A549 (cell line): ENCODE data around the gene KIF3A. TPM values are rescaled to one million over a fixed set of nuclear protein-coding genes. Genes with fewer than 3 reads are reported as not detected.

ENCODE experiments used
- ATAC-seq, 2 experiments: fragments of 200-7000 bp in 1 of 2; fragments of >200 bp in 1 of 2; cut with Nextera tagmentation in 1 of 2; cut with Tn5 transposase in 1 of 2; 3 replicates each; pipeline versions ENCODE4 v1.8.0 to v1.9.1; 2018 to 2020; ENCODE audit warnings: mild to moderate bottlenecking in 1 of 2, moderate library complexity in 1 of 2
- CTCF ChIA-PET: fragments of 300-600 bp; sonication (Branson Sonifier 250); formaldehyde crosslinking; extraction: SDS; loops from one replicate; lab custom pipeline; 2021; ENCODE audit warnings: antibody characterized with exemption, inconsistent platforms; lab: Yijun Ruan, JAX
- POLR2A ChIA-PET: fragments of 350-600 bp; formaldehyde crosslinking; extraction: SDS; loops from one replicate; lab custom pipeline; 2021; ENCODE audit warnings: antibody characterized with exemption, inconsistent platforms; lab: Yijun Ruan, JAX
- DNase-seq, 2 experiments: peaks; one replicate each; pipeline versions ENCODE4 v3.0.0 to v3.0.0-alpha.2; 2011 to 2016; ENCODE audit warnings: low read depth in 1 of 2, low spot score in 1 of 2
- FAIRE-seq: peaks from 2 replicates; lab custom pipeline; 2011; peaks lifted over from hg19 to GRCh38; lab: Jason Lieb, UNC
- H3K27ac ChIP-seq, 2 experiments: fragments of >200 bp; sonication (Bioruptor Twin); formaldehyde crosslinking; 3 replicates each; pipeline ENCODE4 v1.5.1; 2016 to 2017
- H3K4me1 ChIP-seq: fragments of >200 bp; sonication (Bioruptor Twin); formaldehyde crosslinking; 3 replicates; pipeline ENCODE4 v1.6.1; 2016
- H3K4me2 ChIP-seq: fragments of >200 bp; sonication (Bioruptor Twin); formaldehyde crosslinking; 3 replicates; pipeline ENCODE4 v1.6.1; 2016
- H3K4me3 ChIP-seq: fragments of >200 bp; sonication (Bioruptor Twin); formaldehyde crosslinking; 3 replicates; pipeline ENCODE4 v1.5.1; 2016
- H3K9me3 ChIP-seq: fragments of >200 bp; sonication (Bioruptor Twin); formaldehyde crosslinking; 3 replicates; pipeline ENCODE4 v1.6.1; 2016
- CEBPB ChIP-seq, 2 experiments: fragments of >200 bp in 1 of 2; sonication (Bioruptor Twin) in 1 of 2; formaldehyde crosslinking in 1 of 2; IDR thresholded peaks; 2 replicates each; pipeline ENCODE4 v1.6.1; 2012 to 2016
- CHD2 ChIP-seq: fragments of 150-350 bp; IDR thresholded peaks from 2 replicates; pipeline ENCODE4 v1.6.1; 2014; ENCODE audit warnings: low read length; ENCODE audit not compliant: partially characterized antibody
- CHD4 ChIP-seq: fragments of 200-600 bp; sonication (generic); IDR thresholded peaks from 2 replicates; pipeline ENCODE4 v1.6.1; 2016; ENCODE audit warnings: antibody characterized with exemption, mild to moderate bottlenecking, borderline replicate concordance
- EHF ChIP-seq: fragments of 250-450 bp; sonication (Bioruptor Pico); IDR thresholded peaks from 2 replicates; pipeline ENCODE4 v1.5.0; 2020; ENCODE audit warnings: mild to moderate bottlenecking
- EHMT2 ChIP-seq: fragments of 200-600 bp; sonication (generic); IDR thresholded peaks from 2 replicates; pipeline ENCODE4 v1.6.1; 2016; ENCODE audit warnings: antibody characterized with exemption, low read depth, mild to moderate bottlenecking, moderate library complexity
- EP300 ChIP-seq, 2 experiments: fragments of >200 bp; sonication (Bioruptor Twin); formaldehyde crosslinking; IDR thresholded peaks; 2 replicates in 1 of 2; 3 replicates in 1 of 2; pipeline ENCODE4 v1.6.1; 2016 to 2017
- ESRRA ChIP-seq: fragments of 150-350 bp; IDR thresholded peaks from 2 replicates; pipeline ENCODE4 v1.6.1; 2014; ENCODE audit warnings: mild to moderate bottlenecking, low read length, borderline replicate concordance
- HDAC2 ChIP-seq: fragments of 200-600 bp; sonication (generic); IDR thresholded peaks from 2 replicates; pipeline ENCODE4 v1.6.1; 2016
- HOXA7 ChIP-seq: fragments of 250-450 bp; sonication (Bioruptor Pico); IDR thresholded peaks from 2 replicates; pipeline ENCODE4 v1.5.0; 2020; ENCODE audit warnings: mild to moderate bottlenecking, moderate library complexity
- HOXB13 ChIP-seq: fragments of 250-450 bp; sonication (Bioruptor Pico); IDR thresholded peaks from 2 replicates; pipeline ENCODE4 v1.5.0; 2020; ENCODE audit warnings: low read depth, mild to moderate bottlenecking, moderate library complexity
- KDM1A ChIP-seq: fragments of 200-600 bp; sonication (generic); IDR thresholded peaks from 2 replicates; pipeline ENCODE4 v1.6.1; 2016; ENCODE audit warnings: low read depth, mild to moderate bottlenecking
- MAX ChIP-seq: IDR thresholded peaks from 2 replicates; pipeline ENCODE4 v1.6.1; 2012
- NFE2L2 ChIP-seq: fragments of 150-350 bp; conservative IDR thresholded peaks from 2 replicates; pipeline ENCODE4 v1.6.1; 2014; ENCODE audit warnings: low read length
- NPAS2 ChIP-seq: fragments of 250-450 bp; sonication (Bioruptor Pico); IDR thresholded peaks from 2 replicates; pipeline ENCODE4 v1.8.0; 2022; ENCODE audit warnings: mild to moderate bottlenecking, moderate library complexity, borderline replicate concordance
- POLR2A ChIP-seq: IDR thresholded peaks from 2 replicates; pipeline ENCODE4 v1.6.1; 2012; ENCODE audit warnings: mild to moderate bottlenecking, low read length
- RCOR1 ChIP-seq: fragments of 150-350 bp; IDR thresholded peaks from 2 replicates; pipeline ENCODE4 v1.6.1; 2014; ENCODE audit warnings: antibody characterized with exemption, low read length, low read depth
- RFX5 ChIP-seq: fragments of 450-650 bp; IDR thresholded peaks from 2 replicates; pipeline ENCODE4 v1.7.1; 2014; ENCODE audit warnings: antibody characterized with exemption, mild to moderate bottlenecking, moderate library complexity
- RNF2 ChIP-seq: fragments of 200-600 bp; sonication (generic); IDR thresholded peaks from 2 replicates; pipeline ENCODE4 v1.6.1; 2016; ENCODE audit warnings: low read depth, mild to moderate bottlenecking, antibody characterized with exemption, moderate library complexity, borderline replicate concordance
- SMC3 ChIP-seq: fragments of >200 bp; sonication (Bioruptor Twin); formaldehyde crosslinking; IDR thresholded peaks from 3 replicates; pipeline ENCODE4 v1.6.1; 2018; ENCODE audit warnings: inconsistent platforms
- SREBF2 ChIP-seq: fragments of 450-650 bp; IDR thresholded peaks from 2 replicates; pipeline ENCODE4 v1.6.1; 2014; ENCODE audit warnings: mild to moderate bottlenecking, moderate library complexity
- TFCP2L1 ChIP-seq: fragments of 250-450 bp; sonication (Bioruptor Pico); IDR thresholded peaks from 2 replicates; pipeline ENCODE4 v1.5.0; 2021; ENCODE audit warnings: mild to moderate bottlenecking
- TP53 ChIP-seq: fragments of 250-450 bp; sonication (Bioruptor Pico); IDR thresholded peaks from 2 replicates; pipeline ENCODE4 v1.5.0; 2021; ENCODE audit warnings: mild to moderate bottlenecking, moderate library complexity
- ZC3H11A ChIP-seq: fragments of 450-650 bp; IDR thresholded peaks from 2 replicates; pipeline ENCODE4 v1.6.1; 2014; ENCODE audit warnings: antibody characterized with exemption, mild to moderate bottlenecking
- ZSCAN20 ChIP-seq: fragments of 250-450 bp; sonication (Bioruptor Pico); IDR thresholded peaks from 2 replicates; pipeline ENCODE4 v1.8.0; 2022; ENCODE audit warnings: mild to moderate bottlenecking, moderate library complexity
- WGBS: methylation state at CpG from one replicate; pipeline ENCODE4 v1.1.6; 2017; ENCODE audit errors: missing lambda C conversion rate; 5-methylcytosine and 5-hydroxymethylcytosine counted together
- polyA plus RNA-seq, 4 experiments: library from polyadenylated mRNA; depleted of rRNA in 3 of 4; stranded (reverse); fragments of >200 nt; fragmentation: RNase III in 1 of 4; extraction: RNeasy Plus Mini Kit Qiagen cat#74134 plus additional on column Dnase treatment in 1 of 4; gene quantifications; 2 replicates in 3 of 4; 3 replicates in 1 of 4; pipeline ENCODE4 v1.2.3, GENCODE V29; 2011 to 2017
- TF ChIP-seq, protein P1 (sequence below): fragments of 250-450 bp; sonication (Bioruptor Pico); IDR thresholded peaks from 2 replicates; pipeline ENCODE4 v1.5.0; 2020; ENCODE audit warnings: low read depth, mild to moderate bottlenecking, moderate library complexity

KIF3A gene
- polyA plus RNA-seq, 2 of the 4 experiments (the other 2 are of a cell fraction), result 12.8 to 20.5 TPM

DNA sequence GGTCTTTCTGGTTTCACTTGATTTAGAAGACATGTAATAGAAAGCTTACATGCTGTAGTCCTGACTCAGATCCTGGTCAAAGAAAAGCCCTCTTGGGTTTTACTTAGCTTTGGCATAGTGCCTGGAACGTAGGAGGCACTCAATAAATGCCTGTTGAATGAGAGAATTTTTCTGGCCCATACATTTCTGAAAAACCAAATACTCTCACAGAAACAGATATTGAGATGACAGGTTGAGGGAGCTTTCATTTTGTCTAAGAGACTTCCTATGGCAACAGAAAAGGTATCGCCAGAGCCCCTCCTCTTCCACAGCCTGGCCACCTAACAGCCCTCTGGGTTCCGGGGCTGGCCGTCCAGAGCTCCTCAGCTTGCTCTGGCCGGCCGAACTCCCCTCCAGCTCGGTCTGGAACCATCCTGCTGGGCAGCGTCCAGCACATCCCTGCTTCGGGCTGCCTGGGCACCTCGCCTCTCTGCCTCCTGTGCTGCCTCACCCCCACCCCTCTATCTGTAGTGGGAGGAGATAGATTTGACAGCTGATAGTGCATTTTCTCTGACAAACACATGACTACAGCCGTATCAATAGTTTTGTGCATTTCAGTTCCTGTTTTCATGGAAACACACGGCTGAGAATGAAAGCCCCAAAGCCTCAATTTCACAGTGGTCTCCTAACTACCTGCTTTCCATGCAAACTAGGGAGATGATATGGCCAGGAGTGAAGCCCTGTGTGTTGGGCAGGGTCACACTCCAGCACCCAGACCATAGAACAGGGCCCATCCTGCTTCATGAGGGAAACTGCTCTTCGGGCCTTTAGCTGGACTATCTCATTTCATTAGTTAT lies 62.5 kb downstream of the KIF3A start (continued):
- TF ChIP-seq KDM1A (no peak), CHD2 (no peak), MAX (no peak)

DNA sequence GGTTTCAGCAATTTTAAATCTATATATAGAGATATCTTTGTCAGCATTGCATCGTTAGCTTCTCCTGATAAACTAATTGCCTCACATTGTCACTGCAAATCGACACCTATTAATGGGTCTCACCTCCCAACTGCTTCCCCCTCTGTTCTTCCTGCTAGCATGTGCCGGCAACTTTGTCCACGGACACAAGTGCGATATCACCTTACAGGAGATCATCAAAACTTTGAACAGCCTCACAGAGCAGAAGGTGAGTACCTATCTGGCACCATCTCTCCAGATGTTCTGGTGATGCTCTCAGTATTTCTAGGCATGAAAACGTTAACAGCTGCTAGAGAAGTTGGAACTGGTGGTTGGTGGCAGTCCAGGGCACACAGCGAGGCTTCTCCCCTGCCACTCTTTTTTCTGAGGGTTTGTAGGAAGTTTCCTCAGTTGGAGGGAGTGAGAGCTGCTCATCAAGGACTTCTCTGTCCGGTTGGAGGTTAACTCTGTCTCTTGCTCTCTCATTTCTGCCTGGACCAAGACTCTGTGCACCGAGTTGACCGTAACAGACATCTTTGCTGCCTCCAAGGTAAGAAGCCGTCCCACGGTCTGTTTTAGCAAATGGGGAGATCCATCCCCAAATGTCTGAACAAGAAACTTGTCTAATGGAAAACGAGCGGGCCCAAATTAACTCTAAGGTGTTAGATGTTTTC lies 63.3 kb downstream of the KIF3A start, which contains the start of gene IL4:
Gene IL4, plus strand, starts transcription at position 51 of the 692 bp plus-strand sequence. Its CDS starts 62 bp downstream, at position 113.
- ATAC-seq (no peak), FAIRE-seq (no peak), DNase-seq (no peak)
- Histone ChIP-seq H3K27ac (peak within 1 kb of the TSS in 1 of 2 experiments; percentile 48; a peak in 3 of 6 replicates), H3K4me1 (peaks cover 32% of the 10 kb centered on the region), H3K4me2 (peak within 1 kb of the TSS; percentile 54), H3K4me3 (no peak within 1 kb of the TSS), H3K9me3 (no peaks in the 10 kb centered on the region)
- TF ChIP-seq POLR2A (no peak), HOXA7 (no peak), ZSCAN20 (no peak), EHF (CRISPR knock-in tag) (no peak), TFCP2L1 (CRISPR knock-in tag) (no peak), RNF2 (no peak), RFX5 (no peak), ESRRA (no peak), EHMT2 (no peak), EP300 (IDR thresholded peaks at IDR 0.05) (no peak), NFE2L2 (no peak), ZC3H11A (no peak), RCOR1 (no peak), HOXB13 (CRISPR knock-in tag) (no peak), NPAS2 (CRISPR knock-in tag) (no peak), TP53 (no peak), SREBF2 (no peak), CEBPB (IDR thresholded peaks at IDR 0.05) (no peak), HDAC2 (no peak)
- TF ChIP-seq, protein P1, sequence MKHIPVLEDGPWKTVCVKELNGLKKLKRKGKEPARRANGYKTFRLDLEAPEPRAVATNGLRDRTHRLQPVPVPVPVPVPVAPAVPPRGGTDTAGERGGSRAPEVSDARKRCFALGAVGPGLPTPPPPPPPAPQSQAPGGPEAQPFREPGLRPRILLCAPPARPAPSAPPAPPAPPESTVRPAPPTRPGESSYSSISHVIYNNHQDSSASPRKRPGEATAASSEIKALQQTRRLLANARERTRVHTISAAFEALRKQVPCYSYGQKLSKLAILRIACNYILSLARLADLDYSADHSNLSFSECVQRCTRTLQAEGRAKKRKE, result no peak
- ChIA-PET POLR2A (no interaction called here), CTCF (interaction anchor here (1.0 to 1.8 kb wide), 4 partner anchors 10 to 155 kb away, joined by 3 to 7 read pairs (median 3); no protein-coding TSS in a partner anchor)
- WGBS, result 84% methylated on average over 14 of the region's 14 CpGs

DNA sequence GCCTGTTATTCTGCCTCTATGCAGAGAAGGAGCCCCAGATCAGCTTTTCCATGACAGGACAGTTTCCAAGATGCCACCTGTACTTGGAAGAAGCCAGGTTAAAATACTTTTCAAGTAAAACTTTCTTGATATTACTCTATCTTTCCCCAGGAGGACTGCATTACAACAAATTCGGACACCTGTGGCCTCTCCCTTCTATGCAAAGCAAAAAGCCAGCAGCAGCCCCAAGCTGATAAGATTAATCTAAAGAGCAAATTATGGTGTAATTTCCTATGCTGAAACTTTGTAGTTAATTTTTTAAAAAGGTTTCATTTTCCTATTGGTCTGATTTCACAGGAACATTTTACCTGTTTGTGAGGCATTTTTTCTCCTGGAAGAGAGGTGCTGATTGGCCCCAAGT lies 63.9 kb downstream of the KIF3A start:
- CTCF ChIA-PET, result interaction anchor here (1.2 to 1.8 kb wide), 2 partner anchors 42 to 147 kb away, joined by 3 to 7 read pairs; no protein-coding TSS in a partner anchor
- H3K27ac ChIP-seq, result no peak overlapping the region
- WGBS, result 82% methylated on average over 1 of the region's 1 CpG

More for the DNA sequence above, 63.9 kb downstream of the KIF3A start:
- ATAC-seq (no peak), DNase-seq (no peak), FAIRE-seq (no peak)
- POLR2A ChIA-PET, result no interaction called here
- no peak overlapping the region for H3K4me2 ChIP-seq
- H3K9me3 ChIP-seq, result no peaks in the 10 kb centered on the region
- no peak overlapping the region for H3K4me3 ChIP-seq
- TF ChIP-seq, protein P1, result no peak
- TF ChIP-seq SMC3 (no peak), CHD4 (no peak)
- H3K4me1 ChIP-seq, result peaks cover 32% of the 10 kb centered on the region
